ENCODE measurements around the gene PSEN1.

Gene PSEN1

GRCh38 chr14:73262427-73263183 is 126.3 kb downstream of the PSEN1 start:
- ChIA-PET CTCF (interaction anchor here (0.6 kb wide), 1 partner anchor 217 kb away, joined by 4 read pairs; no protein-coding TSS in a partner anchor), POLR2A (ENCODE audit: low non-redundant PET) (no interaction called here)
- H3K27ac ChIP-seq, result no peak overlapping the region
- TF ChIP-seq CTCF (conservative IDR thresholded peaks at IDR 0.05; ENCODE audit: low read depth), result no peak
- no peak for DNase-seq (ENCODE audit: low spot score)

GRCh38 chr14:73263606-73264005 is 127.3 kb downstream of the PSEN1 start:
- ChIA-PET POLR2A (ENCODE audit: low non-redundant PET) (no interaction called here), CTCF (no interaction called here)
- no peak for TF ChIP-seq CTCF (conservative IDR thresholded peaks at IDR 0.05; ENCODE audit: low read depth)
- no peak for DNase-seq (ENCODE audit: low spot score)
- H3K27ac ChIP-seq, result no peak overlapping the region

- no peak overlapping the region for H3K27ac ChIP-seq
- POLR2A ChIA-PET (ENCODE audit: low non-redundant PET), result no interaction called here
- no peak for DNase-seq (ENCODE audit: low spot score)
- no peak for TF ChIP-seq CTCF (conservative IDR thresholded peaks at IDR 0.05; ENCODE audit: low read depth)
- CTCF ChIA-PET, result interaction anchor here (0.5 kb wide), 1 partner anchor 35 kb away, joined by 3 read pairs; no protein-coding TSS in a partner anchor
Measured at GRCh38 chr14:73264080-73264884, 128.0 kb downstream of the PSEN1 start.

- CTCF ChIA-PET, result interaction anchor here (0.5 to 0.6 kb wide), 2 partner anchors 36 to 262 kb away, joined by 3 to 4 read pairs; no protein-coding TSS in a partner anchor
- POLR2A ChIA-PET (ENCODE audit: low non-redundant PET), result no interaction called here
- DNase-seq (ENCODE audit: low spot score), result no peak
- TF ChIP-seq CTCF (conservative IDR thresholded peaks at IDR 0.05; ENCODE audit: low read depth), result no peak
- H3K27ac ChIP-seq, result no peak overlapping the region
Measured at GRCh38 chr14:73264885-73265720, 128.8 kb downstream of the PSEN1 start.

- H3K27ac ChIP-seq, result no peak overlapping the region
- no peak for DNase-seq (ENCODE audit: low spot score)
- CTCF ChIA-PET, result interaction anchor here (0.6 kb wide), 1 partner anchor 262 kb away, joined by 4 read pairs; no protein-coding TSS in a partner anchor
- no peak for TF ChIP-seq CTCF (conservative IDR thresholded peaks at IDR 0.05; ENCODE audit: low read depth)
- POLR2A ChIA-PET (ENCODE audit: low non-redundant PET), result no interaction called here
Measured at GRCh38 chr14:73265721-73266046, 129.4 kb downstream of the PSEN1 start.

- POLR2A ChIA-PET (ENCODE audit: low non-redundant PET), result no interaction called here
- H3K27ac ChIP-seq, result no peak overlapping the region
- CTCF ChIA-PET, result no interaction called here
- TF ChIP-seq CTCF (conservative IDR thresholded peaks at IDR 0.05; ENCODE audit: low read depth), result no peak
- no peak for DNase-seq (ENCODE audit: low spot score)
Measured at GRCh38 chr14:73266317-73266716, 130.0 kb downstream of the PSEN1 start.
